ENCODE measurements around the gene USP15. TPM values are rescaled to one million over a fixed set of nuclear protein-coding genes. Genes with fewer than 3 reads are reported as not detected.
A peak's percentile ranks its signal among the peaks of the same experiment; 100 is the strongest.

The USP15 gene
- total and polyA plus RNA-seq, 2 experiments from 2014 or later, result 48.3 to 54.4 TPM

GRCh38 chr12:62247281-62248045, 12.7 kb upstream of the USP15 start:
- no peaks in the 10 kb centered on the region for H3K27me3 ChIP-seq (replicated peaks; ENCODE audit: insufficient read depth)
- no peak overlapping the region for H3K4me2 ChIP-seq (ENCODE audit: unreplicated experiment)
- no peak overlapping the region for H3K4me3 ChIP-seq
- no peaks in the 10 kb centered on the region for H3K79me2 ChIP-seq (ENCODE audit: insufficient read depth)
- in situ Hi-C loops (cut with MboI), result no loop called here
- H3K27ac ChIP-seq, result no peak overlapping the region
- WGBS, 2 experiments (ENCODE audit: low coverage in 1 of 2, low lambda C conversion rate in 2 of 2, missing lambda C conversion rate in 2 of 2), result 77 to 78% methylated on average over 3 of the region's 3 CpGs
- H3F3A ChIP-seq (ENCODE audit: insufficient read depth), result 0 out of 2 replicates have a peak, but pooled peaks cover 11% of the 10 kb centered on the region
- no peak overlapping the region for H3K9ac ChIP-seq
- no peaks in the 10 kb centered on the region for H4K20me1 ChIP-seq (ENCODE audit: insufficient read depth)
- DNase-seq, result no peak
- TF ChIP-seq EZH2phosphoT487 (IDR thresholded peaks at IDR 0.05; ENCODE audit: insufficient read depth, low read depth) (no peak), EZH2 (IDR thresholded peaks at IDR 0.05; ENCODE audit: insufficient read depth, poor library complexity, severe bottlenecking) (no peak)
- no peaks in the 10 kb centered on the region for H3K9me2 ChIP-seq (ENCODE audit: insufficient read depth)
- H3K36me3 ChIP-seq (ENCODE audit: low read depth), result no peaks in the 10 kb centered on the region
- peaks cover 17% of the 10 kb centered on the region for H3K4me1 ChIP-seq (ENCODE audit: insufficient read depth)
- H2AFZ ChIP-seq, result no peak overlapping the region
- H3K9me3 ChIP-seq (ENCODE audit: low read depth), result no peaks in the 10 kb centered on the region

- peaks cover 17% of the 10 kb centered on the region for H3K4me1 ChIP-seq (ENCODE audit: insufficient read depth)
- H3K27ac ChIP-seq, result no peak overlapping the region
- no peaks in the 10 kb centered on the region for H3K79me2 ChIP-seq (ENCODE audit: insufficient read depth)
- 0 out of 2 replicates have a peak, but pooled peaks cover 11% of the 10 kb centered on the region for H3F3A ChIP-seq (ENCODE audit: insufficient read depth)
- no peaks in the 10 kb centered on the region for H3K9me3 ChIP-seq (ENCODE audit: low read depth)
- H3K27me3 ChIP-seq (replicated peaks; ENCODE audit: insufficient read depth), result no peaks in the 10 kb centered on the region
- H2AFZ ChIP-seq, result no peak overlapping the region
- TF ChIP-seq EZH2phosphoT487 (IDR thresholded peaks at IDR 0.05; ENCODE audit: insufficient read depth, low read depth) (no peak), EZH2 (IDR thresholded peaks at IDR 0.05; ENCODE audit: insufficient read depth, poor library complexity, severe bottlenecking) (no peak)
- in situ Hi-C loops (cut with MboI), result no loop called here
- H3K4me3 ChIP-seq, result no peak overlapping the region
- H3K9me2 ChIP-seq (ENCODE audit: insufficient read depth), result peaks cover 3% of the 10 kb centered on the region; the same call in 1 of the 2 replicates
- peak; percentile 22 for DNase-seq
- no peak overlapping the region for H3K4me2 ChIP-seq (ENCODE audit: unreplicated experiment)
- WGBS, 2 experiments (ENCODE audit: low coverage in 1 of 2, low lambda C conversion rate in 2 of 2, missing lambda C conversion rate in 2 of 2), result 33 to 57% methylated on average over 1 of the region's 1 CpG
- no peak overlapping the region for H3K9ac ChIP-seq
- H3K36me3 ChIP-seq (ENCODE audit: low read depth), result no peaks in the 10 kb centered on the region
- no peaks in the 10 kb centered on the region for H4K20me1 ChIP-seq (ENCODE audit: insufficient read depth)
Observed at GRCh38 chr12:62248873-62249272, 11.3 kb upstream of the USP15 start.

GRCh38 chr12:62249419-62249818, 10.8 kb upstream of the USP15 start:
- H4K20me1 ChIP-seq (ENCODE audit: insufficient read depth), result no peaks in the 10 kb centered on the region
- H3K36me3 ChIP-seq (ENCODE audit: low read depth), result no peaks in the 10 kb centered on the region
- H3K4me1 ChIP-seq (ENCODE audit: insufficient read depth), result peaks cover 17% of the 10 kb centered on the region
- H3K79me2 ChIP-seq (ENCODE audit: insufficient read depth), result no peaks in the 10 kb centered on the region
- H3K4me3 ChIP-seq, result no peak overlapping the region
- WGBS, 2 experiments (ENCODE audit: low coverage in 1 of 2, low lambda C conversion rate in 2 of 2, missing lambda C conversion rate in 2 of 2), result 96 to 100% methylated on average over 2 of the region's 2 CpGs
- peaks cover 3% of the 10 kb centered on the region; the same call in 1 of the 2 replicates for H3K9me2 ChIP-seq (ENCODE audit: insufficient read depth)
- no peak overlapping the region for H3K9ac ChIP-seq
- in situ Hi-C loops (cut with MboI), result no loop called here
- H3K4me2 ChIP-seq (ENCODE audit: unreplicated experiment), result no peak overlapping the region
- DNase-seq, result no peak
- no peak for TF ChIP-seq EZH2phosphoT487 (IDR thresholded peaks at IDR 0.05; ENCODE audit: insufficient read depth, low read depth)
- no peak for TF ChIP-seq EZH2 (IDR thresholded peaks at IDR 0.05; ENCODE audit: insufficient read depth, poor library complexity, severe bottlenecking)
- no peak overlapping the region for H2AFZ ChIP-seq
- no peaks in the 10 kb centered on the region for H3K27me3 ChIP-seq (replicated peaks; ENCODE audit: insufficient read depth)
- H3K9me3 ChIP-seq (ENCODE audit: low read depth), result no peaks in the 10 kb centered on the region
- H3K27ac ChIP-seq, result no peak overlapping the region
- 0 out of 2 replicates have a peak, but pooled peaks cover 11% of the 10 kb centered on the region for H3F3A ChIP-seq (ENCODE audit: insufficient read depth)

GRCh38 chr12:62250671-62251608, 9.3 kb upstream of the USP15 start:
- peaks cover 17% of the 10 kb centered on the region for H3K4me1 ChIP-seq (ENCODE audit: insufficient read depth)
- in situ Hi-C loops (cut with MboI), result no loop called here
- 49 to 55% methylated on average over 3 of the region's 3 CpGs for WGBS, 2 experiments (ENCODE audit: low coverage in 1 of 2, low lambda C conversion rate in 2 of 2, missing lambda C conversion rate in 2 of 2)
- H3K36me3 ChIP-seq (ENCODE audit: low read depth), result no peaks in the 10 kb centered on the region
- no peak overlapping the region for H3K4me3 ChIP-seq
- H3K27ac ChIP-seq, result 0 out of 2 replicates have a peak overlapping the region, but pooled peaks have one; percentile 13
- no peak for TF ChIP-seq EZH2phosphoT487 (IDR thresholded peaks at IDR 0.05; ENCODE audit: insufficient read depth, low read depth)
- no peak for TF ChIP-seq EZH2 (IDR thresholded peaks at IDR 0.05; ENCODE audit: insufficient read depth, poor library complexity, severe bottlenecking)
- 0 out of 2 replicates have a peak, but pooled peaks cover 11% of the 10 kb centered on the region for H3F3A ChIP-seq (ENCODE audit: insufficient read depth)
- no peaks in the 10 kb centered on the region for H3K27me3 ChIP-seq (replicated peaks; ENCODE audit: insufficient read depth)
- no peak overlapping the region for H2AFZ ChIP-seq
- H3K9me2 ChIP-seq (ENCODE audit: insufficient read depth), result peaks cover 3% of the 10 kb centered on the region; the same call in 1 of the 2 replicates
- peak; percentile 63 for DNase-seq
- H3K9ac ChIP-seq, result no peak overlapping the region
- H3K9me3 ChIP-seq (ENCODE audit: low read depth), result no peaks in the 10 kb centered on the region
- H4K20me1 ChIP-seq (ENCODE audit: insufficient read depth), result no peaks in the 10 kb centered on the region
- H3K4me2 ChIP-seq (ENCODE audit: unreplicated experiment), result peak overlapping the region; percentile 14
- H3K79me2 ChIP-seq (ENCODE audit: insufficient read depth), result no peaks in the 10 kb centered on the region
